Measurements from ENCODE around the gene GRB10. TPM values are rescaled to one million over a fixed set of nuclear protein-coding genes. Genes with fewer than 3 reads are reported as not detected.
A peak's percentile ranks its signal among the peaks of the same experiment; 100 is the strongest.

Gene GRB10
- total and polyA plus RNA-seq, 4 donors = 42.2 to 50.6 (median 50.0) TPM

- H3K27ac ChIP-seq (ENCODE audit: low read depth, low read length) = no peak overlapping the region
- H3K4me1 ChIP-seq (ENCODE audit: control insufficient read depth, insufficient read depth, low read length) = peaks cover 21% of the 10 kb centered on the region
- H3K36me3 ChIP-seq (ENCODE audit: control insufficient read depth, insufficient read depth, low read length) = peaks cover 14% of the 10 kb centered on the region
- no peaks in the 10 kb centered on the region for H3K9me3 ChIP-seq (ENCODE audit: control insufficient read depth, insufficient read depth, low read length)
- DNase-seq (ENCODE audit: low read depth in 4 of 6, low spot score in 6 of 6) = peak in 1 of 6 donors; percentile 21
- no peaks in the 10 kb centered on the region for H3K27me3 ChIP-seq (ENCODE audit: control insufficient read depth, insufficient read depth, low read length)
- H3K4me3 ChIP-seq (ENCODE audit: low read depth, low read length) = no peak overlapping the region
- WGBS (ENCODE audit: insufficient coverage) = 59% methylated on average over 4 of the region's 9 CpGs
Measured at GRCh38 chr7:50657341-50657873, 125.3 kb downstream of the GRB10 start.

- H3K4me3 ChIP-seq (ENCODE audit: low read depth, low read length) = no peak overlapping the region
- DNase-seq (ENCODE audit: low read depth in 4 of 6, low spot score in 6 of 6) = no peak
- no peak overlapping the region for H3K27ac ChIP-seq (ENCODE audit: low read depth, low read length)
- 84% methylated on average over 15 of the region's 16 CpGs for WGBS (ENCODE audit: insufficient coverage)
- peaks cover 10% of the 10 kb centered on the region for H3K36me3 ChIP-seq (ENCODE audit: control insufficient read depth, insufficient read depth, low read length)
- peaks cover 12% of the 10 kb centered on the region for H3K4me1 ChIP-seq (ENCODE audit: control insufficient read depth, insufficient read depth, low read length)
- no peaks in the 10 kb centered on the region for H3K9me3 ChIP-seq (ENCODE audit: control insufficient read depth, insufficient read depth, low read length)
- no peaks in the 10 kb centered on the region for H3K27me3 ChIP-seq (ENCODE audit: control insufficient read depth, insufficient read depth, low read length)
Measured at GRCh38 chr7:50656141-50656895, 126.4 kb downstream of the GRB10 start.

- Histone ChIP-seq H3K4me1 (ENCODE audit: control insufficient read depth, insufficient read depth, low read length) (peaks cover 8% of the 10 kb centered on the region), H3K27ac (ENCODE audit: low read depth, low read length) (no peak overlapping the region), H3K9me3 (ENCODE audit: control insufficient read depth, insufficient read depth, low read length) (no peaks in the 10 kb centered on the region), H3K4me3 (ENCODE audit: low read depth, low read length) (no peak overlapping the region), H3K36me3 (ENCODE audit: control insufficient read depth, insufficient read depth, low read length) (peaks cover 7% of the 10 kb centered on the region), H3K27me3 (ENCODE audit: control insufficient read depth, insufficient read depth, low read length) (no peaks in the 10 kb centered on the region)
- DNase-seq (ENCODE audit: low read depth in 4 of 6, low spot score in 6 of 6) = no peak
- 97% methylated on average over 3 of the region's 3 CpGs for WGBS (ENCODE audit: insufficient coverage)
Measured at GRCh38 chr7:50655490-50655889, 127.2 kb downstream of the GRB10 start.

GRCh38 chr7:50655020-50655419 lies 127.7 kb downstream of the GRB10 start:
- H3K27ac ChIP-seq (ENCODE audit: low read depth, low read length) = no peak overlapping the region

GRCh38 chr7:50653981-50654425 lies 128.7 kb downstream of the GRB10 start:
- peak in 1 of 6 donors; percentile 46 for DNase-seq (ENCODE audit: low read depth in 4 of 6, low spot score in 6 of 6)
- H3K27me3 ChIP-seq (ENCODE audit: control insufficient read depth, insufficient read depth, low read length) = no peaks in the 10 kb centered on the region
- no peak overlapping the region for H3K4me3 ChIP-seq (ENCODE audit: low read depth, low read length)
- H3K27ac ChIP-seq (ENCODE audit: low read depth, low read length) = no peak overlapping the region
- no peaks in the 10 kb centered on the region for H3K36me3 ChIP-seq (ENCODE audit: control insufficient read depth, insufficient read depth, low read length)
- H3K9me3 ChIP-seq (ENCODE audit: control insufficient read depth, insufficient read depth, low read length) = no peaks in the 10 kb centered on the region
- H3K4me1 ChIP-seq (ENCODE audit: control insufficient read depth, insufficient read depth, low read length) = peaks cover 8% of the 10 kb centered on the region
- 78% methylated on average over 10 of the region's 10 CpGs for WGBS (ENCODE audit: insufficient coverage)

More at GRCh38 chr7:50655020-50655419, 127.7 kb downstream of the GRB10 start:
- 75% methylated on average over 3 of the region's 4 CpGs for WGBS (ENCODE audit: insufficient coverage)
- no peaks in the 10 kb centered on the region for H3K9me3 ChIP-seq (ENCODE audit: control insufficient read depth, insufficient read depth, low read length)
- no peak overlapping the region for H3K4me3 ChIP-seq (ENCODE audit: low read depth, low read length)
- H3K27me3 ChIP-seq (ENCODE audit: control insufficient read depth, insufficient read depth, low read length) = no peaks in the 10 kb centered on the region
- H3K4me1 ChIP-seq (ENCODE audit: control insufficient read depth, insufficient read depth, low read length) = peaks cover 8% of the 10 kb centered on the region
- H3K36me3 ChIP-seq (ENCODE audit: control insufficient read depth, insufficient read depth, low read length) = peaks cover 2% of the 10 kb centered on the region
- DNase-seq (ENCODE audit: low read depth in 4 of 6, low spot score in 6 of 6) = no peak

GRCh38 chr7:50653126-50653864 lies 129.4 kb downstream of the GRB10 start:
- Histone ChIP-seq H3K27ac (ENCODE audit: low read depth, low read length) (no peak overlapping the region), H3K4me3 (ENCODE audit: low read depth, low read length) (no peak overlapping the region), H3K27me3 (ENCODE audit: control insufficient read depth, insufficient read depth, low read length) (no peaks in the 10 kb centered on the region), H3K36me3 (ENCODE audit: control insufficient read depth, insufficient read depth, low read length) (no peaks in the 10 kb centered on the region), H3K4me1 (ENCODE audit: control insufficient read depth, insufficient read depth, low read length) (peaks cover 8% of the 10 kb centered on the region), H3K9me3 (ENCODE audit: control insufficient read depth, insufficient read depth, low read length) (no peaks in the 10 kb centered on the region)
- WGBS (ENCODE audit: insufficient coverage) = 69% methylated on average over 11 of the region's 16 CpGs
- peak in 1 of 6 donors; percentile 17 for DNase-seq (ENCODE audit: low read depth in 4 of 6, low spot score in 6 of 6)

- H3K4me1 ChIP-seq (ENCODE audit: control insufficient read depth, insufficient read depth, low read length) = peaks cover 8% of the 10 kb centered on the region
- DNase-seq (ENCODE audit: low read depth in 4 of 6, low spot score in 6 of 6) = no peak
- 100% methylated on average over 6 of the region's 9 CpGs for WGBS (ENCODE audit: insufficient coverage)
Measured at GRCh38 chr7:50652400-50653125, 130.1 kb downstream of the GRB10 start.

GRCh38 chr7:50651271-50651989 lies 131.3 kb downstream of the GRB10 start:
- H3K27me3 ChIP-seq (ENCODE audit: control insufficient read depth, insufficient read depth, low read length) = no peaks in the 10 kb centered on the region
- H3K4me1 ChIP-seq (ENCODE audit: control insufficient read depth, insufficient read depth, low read length) = peaks cover 8% of the 10 kb centered on the region
- WGBS (ENCODE audit: insufficient coverage) = 94% methylated on average over 7 of the region's 9 CpGs
- no peak overlapping the region for H3K27ac ChIP-seq (ENCODE audit: low read depth, low read length)
- no peaks in the 10 kb centered on the region for H3K9me3 ChIP-seq (ENCODE audit: control insufficient read depth, insufficient read depth, low read length)
- H3K36me3 ChIP-seq (ENCODE audit: control insufficient read depth, insufficient read depth, low read length) = no peaks in the 10 kb centered on the region
- DNase-seq (ENCODE audit: low read depth in 4 of 6, low spot score in 6 of 6) = no peak
- no peak overlapping the region for H3K4me3 ChIP-seq (ENCODE audit: low read depth, low read length)

More at GRCh38 chr7:50652400-50653125, 130.1 kb downstream of the GRB10 start:
- no peak overlapping the region for H3K4me3 ChIP-seq (ENCODE audit: low read depth, low read length)
- H3K27me3 ChIP-seq (ENCODE audit: control insufficient read depth, insufficient read depth, low read length) = no peaks in the 10 kb centered on the region
- no peaks in the 10 kb centered on the region for H3K9me3 ChIP-seq (ENCODE audit: control insufficient read depth, insufficient read depth, low read length)
- H3K27ac ChIP-seq (ENCODE audit: low read depth, low read length) = no peak overlapping the region
- H3K36me3 ChIP-seq (ENCODE audit: control insufficient read depth, insufficient read depth, low read length) = no peaks in the 10 kb centered on the region

All from spinal cord (tissue), 10 donors.